HepG2 (cell line): ENCODE results near the gene GLRX5. TPM values are rescaled to one million over a fixed set of nuclear protein-coding genes. Genes with fewer than 3 reads are reported as not detected.

ENCODE experiments used
- ATAC-seq: fragments of 200-7000 bp; cut with Tn5 transposase; 3 replicates; pipeline ENCODE4 v1.9.1; 2020; ENCODE audit warnings: mild to moderate bottlenecking, moderate library complexity
- BruUV-seq: library from RNA; stranded (reverse); fragments of 400-500 nt; replicated peaks from 2 replicates; lab custom pipeline; 2021; lab: Mats Ljungman, UMichigan
- CTCF ChIA-PET: fragments of 300-600 bp; formaldehyde crosslinking; extraction: SDS; loops from one replicate; lab custom pipeline; 2021; ENCODE audit warnings: low total read pairs, inconsistent platforms, low intra/inter-chr PET ratio; lab: Yijun Ruan, JAX
- POLR2A ChIA-PET: fragments of 350-600 bp; sonication (Branson Sonifier 250); formaldehyde crosslinking; loops from one replicate; lab custom pipeline; 2020; ENCODE audit warnings: antibody characterized with exemption, inconsistent platforms; lab: Yijun Ruan, JAX
- DNase-seq: peaks from one replicate; pipeline ENCODE4 v3.0.0-alpha.2; 2015; ENCODE audit warnings: low spot score
- FAIRE-seq: peaks from 3 replicates; lab custom pipeline; 2011; peaks lifted over from hg19 to GRCh38; lab: Jason Lieb, UNC
- H2AFZ ChIP-seq: one replicate; pipeline ENCODE4 v1.6.1; 2011; ENCODE audit warnings: low read length, inconsistent platforms
- H3K27ac ChIP-seq: fragments of 300-600 bp; 3 replicates; pipeline ENCODE4 v1.8.0; 2011; ENCODE audit warnings: mixed run types, mild to moderate bottlenecking, mixed read lengths, low read length, inconsistent platforms; ENCODE audit not compliant: insufficient read depth; ENCODE audit errors: extremely low read length
- H3K27me3 ChIP-seq, 2 experiments: fragments of 200-600 bp in 1 of 2; 2 replicates in 1 of 2; 3 replicates in 1 of 2; pipeline versions ENCODE4 v1.6.0 to v1.8.0; 2011; ENCODE audit warnings: low read length in 2 of 2, mild to moderate bottlenecking in 2 of 2, moderate library complexity in 2 of 2, inconsistent platforms in 1 of 2; ENCODE audit not compliant: insufficient read depth in 2 of 2, control insufficient read depth in 1 of 2
- H3K36me3 ChIP-seq, 2 experiments: fragments of 200-600 bp in 1 of 2; replicated peaks in 1 of 2; 2 replicates in 1 of 2; 3 replicates in 1 of 2; pipeline versions ENCODE4 v1.5.1 to v1.8.0; 2011; ENCODE audit warnings: low read length in 2 of 2, inconsistent platforms in 1 of 2; ENCODE audit not compliant: insufficient read depth in 2 of 2, control insufficient read depth in 1 of 2
- H3K4me1 ChIP-seq: 2 replicates; pipeline ENCODE4 v1.5.1; 2012; ENCODE audit warnings: low read length, inconsistent platforms; ENCODE audit not compliant: insufficient read depth
- H3K4me2 ChIP-seq: 2 replicates; pipeline ENCODE4 v1.6.0; 2011; ENCODE audit warnings: low read depth, low read length, inconsistent platforms
- H3K4me3 ChIP-seq, 3 experiments: fragments of 200-600 bp in 1 of 3; sonication (generic), shearing (Covaris generic) in 1 of 3; replicated peaks in 1 of 3; 2 replicates each; pipeline ENCODE4 v1.5.1; 2011 to 2016; ENCODE audit warnings: low read length in 3 of 3, inconsistent platforms in 2 of 3, low read depth in 2 of 3, mild to moderate bottlenecking in 2 of 3, control low read depth in 1 of 3, mixed read lengths in 1 of 3; ENCODE audit not compliant: insufficient read depth in 1 of 3
- H3K79me2 ChIP-seq: one replicate; pipeline ENCODE4 v1.6.1; 2011; ENCODE audit warnings: low read length, inconsistent platforms; ENCODE audit not compliant: insufficient read depth
- H3K9ac ChIP-seq: 2 replicates; pipeline ENCODE4 v1.6.0; 2011; ENCODE audit warnings: mild to moderate bottlenecking, low read depth, low read length, inconsistent platforms; ENCODE audit not compliant: insufficient read depth
- H3K9me3 ChIP-seq: 2 replicates; pipeline ENCODE4 v1.5.1; 2012; ENCODE audit warnings: mild to moderate bottlenecking, low read length
- H4K20me1 ChIP-seq: 2 replicates; pipeline ENCODE4 v1.6.0; 2011; ENCODE audit warnings: inconsistent platforms, mild to moderate bottlenecking, low read length, moderate library complexity; ENCODE audit not compliant: insufficient read depth
- CCAR2 ChIP-seq: fragments of 200-400 bp; formaldehyde crosslinking; optimal IDR thresholded peaks from 2 replicates; pipeline ENCODE3; 2018; ENCODE audit warnings: low read depth, mild to moderate bottlenecking, low read length, moderate library complexity
- CREM ChIP-seq, 2 experiments: sonication (generic) in 1 of 2; formaldehyde crosslinking in 1 of 2; IDR thresholded peaks; 2 replicates each; pipeline versions ENCODE4 v1.4.0 to v1.6.1; 2016 to 2020; ENCODE audit warnings: antibody characterized with exemption in 1 of 2, mild to moderate bottlenecking in 1 of 2, missing genetic modification reagents in 1 of 2
- ESRRA ChIP-seq: sonication (generic); formaldehyde crosslinking; IDR thresholded peaks from 2 replicates; pipeline ENCODE4 v1.5.1; 2020; ENCODE audit warnings: mild to moderate bottlenecking, low read depth, missing genetic modification reagents
- HOXA9 ChIP-seq: sonication (generic); formaldehyde crosslinking; IDR thresholded peaks from 2 replicates; pipeline ENCODE4 v1.8.1; 2022; ENCODE audit warnings: missing genetic modification reagents, mild to moderate bottlenecking, moderate library complexity, borderline replicate concordance
- REL ChIP-seq: sonication (generic); formaldehyde crosslinking; conservative IDR thresholded peaks from 2 replicates; pipeline ENCODE4 v1.8.0; 2022; ENCODE audit warnings: mild to moderate bottlenecking, missing genetic modification reagents, moderate library complexity
- REPIN1 ChIP-seq: sonication (generic); formaldehyde crosslinking; IDR thresholded peaks from 2 replicates; pipeline ENCODE4 v1.8.0; 2022; ENCODE audit warnings: missing genetic modification reagents, low read depth, mild to moderate bottlenecking, borderline replicate concordance
- SNAPC2 ChIP-seq: sonication (generic); formaldehyde crosslinking; IDR thresholded peaks from 2 replicates; pipeline ENCODE4 v1.8.1; 2022; ENCODE audit warnings: mild to moderate bottlenecking, missing genetic modification reagents
- ZBTB8A ChIP-seq: sonication (generic); formaldehyde crosslinking; IDR thresholded peaks from 2 replicates; pipeline ENCODE4 v1.4.0; 2020; ENCODE audit warnings: mild to moderate bottlenecking, low read depth, missing genetic modification reagents, borderline replicate concordance
- ZNF143 ChIP-seq: sonication (generic); formaldehyde crosslinking; IDR thresholded peaks from 2 replicates; pipeline ENCODE4 v1.4.0; 2020; ENCODE audit warnings: missing genetic modification reagents
- ZNF496 ChIP-seq: sonication (generic); formaldehyde crosslinking; IDR thresholded peaks from 2 replicates; pipeline ENCODE4 v1.8.1; 2023; ENCODE audit warnings: mild to moderate bottlenecking, moderate library complexity, missing genetic modification reagents; ENCODE audit not compliant: insufficient replicate concordance
- ZSCAN21 ChIP-seq: sonication (generic); formaldehyde crosslinking; IDR thresholded peaks from 2 replicates; pipeline ENCODE4 v1.8.0; 2022; ENCODE audit warnings: mild to moderate bottlenecking, missing genetic modification reagents, moderate library complexity, borderline replicate concordance
- WGBS: methylation state at CpG from one replicate; pipeline ENCODE4 v1.1.6; 2017; ENCODE audit warnings: low lambda C conversion rate; 5-methylcytosine and 5-hydroxymethylcytosine counted together
- in situ Hi-C: cut with HindIII; loops from 2 replicates; pipeline ENCODE4 v1.10.0; 2017; ENCODE audit warnings: low pct_unique_long_range_greater_than_20kb; ENCODE audit not compliant: extremely low pct_ligation_motif_present
- intact Hi-C: fragments of 100-400 bp; cut with micrococcal nuclease; formaldehyde crosslinking; loops from one replicate; pipeline ENCODE4 v1.10.0; 2022; ENCODE audit not compliant: unreplicated experiment
- polyA plus RNA-seq, 8 experiments: library from polyadenylated mRNA; depleted of rRNA in 3 of 8; stranded (reverse) in 7 of 8; unstranded in 1 of 8; fragments of >200 nt; fragmentation: Illumina TruSeq in 4 of 8; extraction: Trizol in 4 of 8; gene quantifications; 2 replicates each; pipeline versions ENCODE4 v1.2.1 to v1.2.3, GENCODE V29; 2011 to 2016; ENCODE audit warnings: low read depth in 4 of 8, missing spikeins in 1 of 8, mixed read lengths in 1 of 8; ENCODE audit not compliant: insufficient read depth in 1 of 8
- total RNA-seq, 5 experiments: library from RNA; depleted of rRNA; stranded (reverse); fragments of >200 nt; fragmentation: Illumina TruSeq; extraction: Trizol; gene quantifications; 2 replicates each; pipeline ENCODE4 v1.2.3, GENCODE V29; 2016; ENCODE audit warnings: low read depth in 1 of 5
- TF ChIP-seq, protein P1 (sequence below): sonication (generic); formaldehyde crosslinking; IDR thresholded peaks from 2 replicates; pipeline ENCODE4 v1.4.0; 2020; ENCODE audit warnings: low read depth, mild to moderate bottlenecking, missing genetic modification reagents
- TF ChIP-seq, protein P2 (sequence below): sonication (generic); formaldehyde crosslinking; IDR thresholded peaks from 2 replicates; pipeline ENCODE4 v1.8.1; 2023; ENCODE audit warnings: mild to moderate bottlenecking, missing genetic modification reagents
- TF ChIP-seq, protein P3 (sequence below): sonication (generic); formaldehyde crosslinking; IDR thresholded peaks from 2 replicates; pipeline ENCODE4 v1.5.1; 2020; ENCODE audit warnings: mild to moderate bottlenecking, missing genetic modification reagents, moderate library complexity
- TF ChIP-seq, protein P4 (sequence below): sonication (generic); formaldehyde crosslinking; conservative IDR thresholded peaks from 2 replicates; pipeline ENCODE4 v1.4.0; 2020; ENCODE audit warnings: missing genetic modification reagents

The GLRX5 gene
- total and polyA plus RNA-seq, 2 of the 13 experiments (the other 11 are each of a cell fraction or from before 2014, with no cell fraction given) = 122 to 146 TPM

DNA sequence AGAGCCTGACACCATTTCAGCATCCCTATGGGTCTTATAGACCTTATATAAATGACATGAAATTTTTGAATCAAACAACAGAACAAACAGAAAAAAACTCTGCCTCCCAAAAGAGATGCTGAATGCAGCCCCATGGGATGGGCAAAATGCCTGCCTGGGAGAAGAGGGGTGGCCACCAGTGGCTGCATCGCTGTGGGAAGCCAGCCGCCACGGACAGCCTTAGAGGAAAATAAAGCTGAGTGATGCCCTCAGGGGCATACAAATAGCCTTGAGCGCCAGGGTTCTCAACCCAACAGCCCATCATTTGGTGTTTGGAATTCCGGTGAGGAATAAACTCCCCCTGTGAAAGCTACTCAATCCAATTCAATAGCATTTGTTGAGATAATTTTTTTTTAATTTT, 41.3 kb upstream of the GLRX5 start:
- no TSS peak for BruUV-seq
- no peak for FAIRE-seq
- DNase-seq = no peak
- no peaks in the 10 kb centered on the region; a peak in 1 of 5 replicates for H3K36me3 ChIP-seq
- H3K27me3 ChIP-seq = no peaks in the 10 kb centered on the region
- peaks cover 6% of the 10 kb centered on the region for H3K79me2 ChIP-seq
- CTCF ChIA-PET = no interaction called here
- H3K27ac ChIP-seq = no peak overlapping the region
- H3K4me1 ChIP-seq = peaks cover 59% of the 10 kb centered on the region
- in situ Hi-C loops (no loop called here), intact Hi-C loops (no loop called here)
- TF ChIP-seq, protein P1, sequence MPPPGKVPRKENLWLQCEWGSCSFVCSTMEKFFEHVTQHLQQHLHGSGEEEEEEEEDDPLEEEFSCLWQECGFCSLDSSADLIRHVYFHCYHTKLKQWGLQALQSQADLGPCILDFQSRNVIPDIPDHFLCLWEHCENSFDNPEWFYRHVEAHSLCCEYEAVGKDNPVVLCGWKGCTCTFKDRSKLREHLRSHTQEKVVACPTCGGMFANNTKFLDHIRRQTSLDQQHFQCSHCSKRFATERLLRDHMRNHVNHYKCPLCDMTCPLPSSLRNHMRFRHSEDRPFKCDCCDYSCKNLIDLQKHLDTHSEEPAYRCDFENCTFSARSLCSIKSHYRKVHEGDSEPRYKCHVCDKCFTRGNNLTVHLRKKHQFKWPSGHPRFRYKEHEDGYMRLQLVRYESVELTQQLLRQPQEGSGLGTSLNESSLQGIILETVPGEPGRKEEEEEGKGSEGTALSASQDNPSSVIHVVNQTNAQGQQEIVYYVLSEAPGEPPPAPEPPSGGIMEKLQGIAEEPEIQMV (CRISPR knock-in tag) = no peak
- no peak for TF ChIP-seq ESRRA (CRISPR knock-in tag)
- no peak for TF ChIP-seq ZSCAN21 (CRISPR knock-in tag)
- no peak for TF ChIP-seq ZNF143
- TF ChIP-seq, protein P2, sequence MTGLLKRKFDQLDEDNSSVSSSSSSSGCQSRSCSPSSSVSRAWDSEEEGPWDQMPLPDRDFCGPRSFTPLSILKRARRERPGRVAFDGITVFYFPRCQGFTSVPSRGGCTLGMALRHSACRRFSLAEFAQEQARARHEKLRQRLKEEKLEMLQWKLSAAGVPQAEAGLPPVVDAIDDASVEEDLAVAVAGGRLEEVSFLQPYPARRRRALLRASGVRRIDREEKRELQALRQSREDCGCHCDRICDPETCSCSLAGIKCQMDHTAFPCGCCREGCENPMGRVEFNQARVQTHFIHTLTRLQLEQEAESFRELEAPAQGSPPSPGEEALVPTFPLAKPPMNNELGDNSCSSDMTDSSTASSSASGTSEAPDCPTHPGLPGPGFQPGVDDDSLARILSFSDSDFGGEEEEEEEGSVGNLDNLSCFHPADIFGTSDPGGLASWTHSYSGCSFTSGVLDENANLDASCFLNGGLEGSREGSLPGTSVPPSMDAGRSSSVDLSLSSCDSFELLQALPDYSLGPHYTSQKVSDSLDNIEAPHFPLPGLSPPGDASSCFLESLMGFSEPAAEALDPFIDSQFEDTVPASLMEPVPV (CRISPR knock-in tag) = no peak
- no peak for TF ChIP-seq CCAR2
- TF ChIP-seq, protein P3, sequence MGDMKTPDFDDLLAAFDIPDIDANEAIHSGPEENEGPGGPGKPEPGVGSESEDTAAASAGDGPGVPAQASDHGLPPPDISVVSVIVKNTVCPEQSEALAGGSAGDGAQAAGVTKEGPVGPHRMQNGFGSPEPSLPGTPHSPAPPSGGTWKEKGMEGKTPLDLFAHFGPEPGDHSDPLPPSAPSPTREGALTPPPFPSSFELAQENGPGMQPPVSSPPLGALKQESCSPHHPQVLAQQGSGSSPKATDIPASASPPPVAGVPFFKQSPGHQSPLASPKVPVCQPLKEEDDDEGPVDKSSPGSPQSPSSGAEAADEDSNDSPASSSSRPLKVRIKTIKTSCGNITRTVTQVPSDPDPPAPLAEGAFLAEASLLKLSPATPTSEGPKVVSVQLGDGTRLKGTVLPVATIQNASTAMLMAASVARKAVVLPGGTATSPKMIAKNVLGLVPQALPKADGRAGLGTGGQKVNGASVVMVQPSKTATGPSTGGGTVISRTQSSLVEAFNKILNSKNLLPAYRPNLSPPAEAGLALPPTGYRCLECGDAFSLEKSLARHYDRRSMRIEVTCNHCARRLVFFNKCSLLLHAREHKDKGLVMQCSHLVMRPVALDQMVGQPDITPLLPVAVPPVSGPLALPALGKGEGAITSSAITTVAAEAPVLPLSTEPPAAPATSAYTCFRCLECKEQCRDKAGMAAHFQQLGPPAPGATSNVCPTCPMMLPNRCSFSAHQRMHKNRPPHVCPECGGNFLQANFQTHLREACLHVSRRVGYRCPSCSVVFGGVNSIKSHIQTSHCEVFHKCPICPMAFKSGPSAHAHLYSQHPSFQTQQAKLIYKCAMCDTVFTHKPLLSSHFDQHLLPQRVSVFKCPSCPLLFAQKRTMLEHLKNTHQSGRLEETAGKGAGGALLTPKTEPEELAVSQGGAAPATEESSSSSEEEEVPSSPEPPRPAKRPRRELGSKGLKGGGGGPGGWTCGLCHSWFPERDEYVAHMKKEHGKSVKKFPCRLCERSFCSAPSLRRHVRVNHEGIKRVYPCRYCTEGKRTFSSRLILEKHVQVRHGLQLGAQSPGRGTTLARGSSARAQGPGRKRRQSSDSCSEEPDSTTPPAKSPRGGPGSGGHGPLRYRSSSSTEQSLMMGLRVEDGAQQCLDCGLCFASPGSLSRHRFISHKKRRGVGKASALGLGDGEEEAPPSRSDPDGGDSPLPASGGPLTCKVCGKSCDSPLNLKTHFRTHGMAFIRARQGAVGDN (CRISPR knock-in tag) = no peak
- no peak for TF ChIP-seq ZNF496
- no peak for TF ChIP-seq CREM (IDR thresholded peaks at IDR 0.05)
- no peak for TF ChIP-seq CREM (CRISPR knock-in tag; IDR thresholded peaks at IDR 0.05)
- TF ChIP-seq, protein P4, sequence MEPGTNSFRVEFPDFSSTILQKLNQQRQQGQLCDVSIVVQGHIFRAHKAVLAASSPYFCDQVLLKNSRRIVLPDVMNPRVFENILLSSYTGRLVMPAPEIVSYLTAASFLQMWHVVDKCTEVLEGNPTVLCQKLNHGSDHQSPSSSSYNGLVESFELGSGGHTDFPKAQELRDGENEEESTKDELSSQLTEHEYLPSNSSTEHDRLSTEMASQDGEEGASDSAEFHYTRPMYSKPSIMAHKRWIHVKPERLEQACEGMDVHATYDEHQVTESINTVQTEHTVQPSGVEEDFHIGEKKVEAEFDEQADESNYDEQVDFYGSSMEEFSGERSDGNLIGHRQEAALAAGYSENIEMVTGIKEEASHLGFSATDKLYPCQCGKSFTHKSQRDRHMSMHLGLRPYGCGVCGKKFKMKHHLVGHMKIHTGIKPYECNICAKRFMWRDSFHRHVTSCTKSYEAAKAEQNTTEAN (CRISPR knock-in tag) = no peak
- TF ChIP-seq ZBTB8A (CRISPR knock-in tag) = no peak
- no peak for TF ChIP-seq REPIN1 (CRISPR knock-in tag)
- TF ChIP-seq REL (CRISPR knock-in tag) = no peak
- no peak for TF ChIP-seq SNAPC2 (CRISPR knock-in tag)
- TF ChIP-seq HOXA9 (CRISPR knock-in tag) = no peak
- no peaks in the 10 kb centered on the region for H3K9me3 ChIP-seq
- H4K20me1 ChIP-seq = no peaks in the 10 kb centered on the region
- POLR2A ChIA-PET = interaction anchor here (0.9 kb wide), 1 partner anchor 30 kb away, joined by 3 read pairs; no protein-coding TSS in a partner anchor
- no peak overlapping the region for H3K4me2 ChIP-seq
- H3K9ac ChIP-seq = no peak overlapping the region
- 97% methylated on average over 5 of the region's 5 CpGs for WGBS
- H2AFZ ChIP-seq = no peak overlapping the region
- no peak overlapping the region for H3K4me3 ChIP-seq
- no peak for ATAC-seq
